Omental fat pad (tissue), 4 donors: ENCODE measurements around the gene ALLC. TPM values are rescaled to one million over a fixed set of nuclear protein-coding genes. Genes with fewer than 3 reads are reported as not detected.

Source experiments
- ATAC-seq: fragments of 150-250 bp; one replicate; pipeline ENCODE4 v1.9.1; 2016; ENCODE audit warnings: mild to moderate bottlenecking, moderate library complexity; ENCODE audit not compliant: low FRiP score
- DNase-seq: peaks from one replicate; pipeline ENCODE4 v3.0.0-alpha.2; 2019; ENCODE audit warnings: low spot score
- total RNA-seq, 4 donors: library from RNA; depleted of rRNA; stranded (reverse); fragments of >200 nt; gene quantifications; one replicate each; pipeline ENCODE4 v1.1.0, GENCODE V29; 2016
- TF ChIP-seq, protein P1 (sequence below), 3 donors: fragments of 450-650 bp; IDR thresholded peaks; one replicate each; pipeline ENCODE4 v1.5.1; 2016 to 2017; ENCODE audit warnings: antibody characterized with exemption in 3 of 3, mild to moderate bottlenecking in 3 of 3, moderate library complexity in 2 of 3

Gene ALLC
- total RNA-seq, 4 donors from 2014 or later: not detected

DNA sequence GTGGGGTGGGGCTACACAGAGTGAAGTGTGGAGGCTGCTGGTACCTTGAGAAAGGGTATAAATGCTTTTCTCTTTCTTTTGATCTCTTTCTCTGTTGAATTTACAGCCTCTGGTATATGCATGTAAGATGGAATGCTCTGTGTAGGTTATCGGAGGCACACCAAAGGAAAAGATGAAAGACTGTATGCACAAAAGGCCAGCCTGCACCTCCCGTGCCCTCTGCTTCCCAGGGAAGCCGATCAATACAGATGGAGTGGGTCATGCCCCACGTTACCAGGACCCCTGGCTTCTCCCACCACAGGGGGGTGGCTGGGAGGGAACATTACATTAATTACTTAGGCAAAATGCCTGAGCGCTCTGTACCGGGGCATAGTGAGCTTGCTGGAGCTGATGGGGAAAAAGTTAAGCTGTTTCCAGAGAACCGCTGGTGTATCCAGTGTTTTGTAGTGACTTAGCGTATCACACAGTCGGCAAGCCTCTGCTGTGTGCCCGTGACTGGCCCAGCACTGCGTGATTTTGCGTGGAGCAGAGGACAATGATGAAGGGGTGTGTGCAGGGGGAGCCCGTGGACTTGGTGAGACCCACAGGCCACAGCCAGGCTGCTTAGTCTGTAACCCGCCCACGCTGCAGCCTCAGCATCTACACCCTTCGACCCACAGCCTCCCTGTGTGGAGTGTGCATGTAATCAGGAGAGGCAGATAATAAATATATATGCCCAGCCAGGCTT lies 8.0 kb downstream of the ALLC start:
- TF ChIP-seq, protein P1, sequence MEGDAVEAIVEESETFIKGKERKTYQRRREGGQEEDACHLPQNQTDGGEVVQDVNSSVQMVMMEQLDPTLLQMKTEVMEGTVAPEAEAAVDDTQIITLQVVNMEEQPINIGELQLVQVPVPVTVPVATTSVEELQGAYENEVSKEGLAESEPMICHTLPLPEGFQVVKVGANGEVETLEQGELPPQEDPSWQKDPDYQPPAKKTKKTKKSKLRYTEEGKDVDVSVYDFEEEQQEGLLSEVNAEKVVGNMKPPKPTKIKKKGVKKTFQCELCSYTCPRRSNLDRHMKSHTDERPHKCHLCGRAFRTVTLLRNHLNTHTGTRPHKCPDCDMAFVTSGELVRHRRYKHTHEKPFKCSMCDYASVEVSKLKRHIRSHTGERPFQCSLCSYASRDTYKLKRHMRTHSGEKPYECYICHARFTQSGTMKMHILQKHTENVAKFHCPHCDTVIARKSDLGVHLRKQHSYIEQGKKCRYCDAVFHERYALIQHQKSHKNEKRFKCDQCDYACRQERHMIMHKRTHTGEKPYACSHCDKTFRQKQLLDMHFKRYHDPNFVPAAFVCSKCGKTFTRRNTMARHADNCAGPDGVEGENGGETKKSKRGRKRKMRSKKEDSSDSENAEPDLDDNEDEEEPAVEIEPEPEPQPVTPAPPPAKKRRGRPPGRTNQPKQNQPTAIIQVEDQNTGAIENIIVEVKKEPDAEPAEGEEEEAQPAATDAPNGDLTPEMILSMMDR (IDR thresholded peaks at IDR 0.05): no peak
- ATAC-seq: no peak
- DNase-seq: no peak

DNA sequence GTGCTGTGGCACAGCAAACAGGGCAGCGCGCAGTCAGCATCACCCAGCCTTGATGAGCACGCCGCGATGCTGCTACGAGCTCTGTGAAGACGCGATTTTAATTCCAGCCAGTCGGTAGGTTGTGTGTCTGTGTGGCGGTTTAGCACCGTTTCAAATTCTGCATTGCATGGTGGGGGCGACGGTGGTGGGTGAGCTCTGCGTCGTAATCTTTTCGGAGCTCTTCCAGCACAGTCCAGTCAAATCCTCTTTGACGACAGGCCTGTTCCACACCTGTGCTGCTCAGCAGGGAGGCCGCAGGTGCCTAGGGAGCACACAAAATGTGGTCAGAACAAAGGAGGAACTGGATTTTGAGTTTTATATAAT lies 8.6 kb downstream of the ALLC start:
- DNase-seq (no peak), ATAC-seq (no peak)
- TF ChIP-seq, protein P1 (IDR thresholded peaks at IDR 0.05): no peak

- ATAC-seq (no peak), DNase-seq (no peak)
- TF ChIP-seq, protein P1 (IDR thresholded peaks at IDR 0.05): no peak
These were observed 9.2 kb downstream of the ALLC start for GRCh38 chr2:3667151-3667631.

- TF ChIP-seq, protein P1 (IDR thresholded peaks at IDR 0.05): no peak
- DNase-seq (no peak), ATAC-seq (no peak)
These were observed 11.7 kb downstream of the ALLC start for GRCh38 chr2:3669656-3670055.

DNA sequence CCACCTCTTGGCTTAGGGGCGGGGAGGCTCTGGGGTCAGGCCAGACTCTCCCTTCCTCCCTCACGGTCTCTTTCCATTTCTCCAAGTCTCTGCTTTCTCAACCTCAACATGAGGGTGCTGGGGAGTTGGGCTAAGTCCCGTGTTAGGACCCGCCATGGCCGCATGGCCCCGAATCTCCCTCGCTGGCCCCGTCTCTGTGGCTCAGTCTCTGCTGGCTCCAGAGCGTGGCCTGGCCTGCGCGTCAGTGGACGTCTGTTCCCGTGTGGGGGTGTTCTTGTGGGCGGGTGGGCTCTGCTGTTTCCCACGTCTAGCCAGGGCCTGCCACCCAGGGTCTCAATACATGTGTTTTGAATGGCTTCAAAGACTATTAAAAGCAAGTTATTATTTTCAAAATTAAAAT lies 12.4 kb downstream of the ALLC start:
- DNase-seq (no peak), ATAC-seq (no peak)
- TF ChIP-seq, protein P1 (IDR thresholded peaks at IDR 0.05): no peak

DNA sequence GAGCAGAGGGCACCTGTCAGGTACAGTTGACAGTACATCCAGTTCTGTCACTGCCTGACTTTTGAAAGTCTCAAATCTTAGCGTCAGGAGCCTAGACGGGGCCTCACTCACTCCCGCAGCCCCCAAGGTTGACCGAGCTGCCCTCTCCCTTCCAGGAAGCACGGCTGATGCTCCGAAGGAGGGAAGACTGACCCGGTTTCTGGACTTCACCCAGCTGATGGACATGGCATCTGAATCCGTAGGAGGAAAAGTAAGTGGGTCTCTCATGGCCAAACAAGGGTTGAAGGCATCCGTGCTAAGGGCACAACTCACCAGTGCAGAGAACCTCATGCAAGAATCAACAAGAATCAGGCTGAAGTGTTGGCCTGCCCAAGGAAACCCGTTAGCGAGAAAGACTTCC lies 12.9 kb downstream of the ALLC start:
- ATAC-seq (no peak), DNase-seq (no peak)
- TF ChIP-seq, protein P1 (IDR thresholded peaks at IDR 0.05): no peak
